ENCODE results near the gene SULT4A1.
"Not testable (repeated sequence)": the region's sequence is repeated elsewhere in the genome, so short reads cannot be mapped to it uniquely, and the experiment has no call there.

The SULT4A1 gene

DNA sequence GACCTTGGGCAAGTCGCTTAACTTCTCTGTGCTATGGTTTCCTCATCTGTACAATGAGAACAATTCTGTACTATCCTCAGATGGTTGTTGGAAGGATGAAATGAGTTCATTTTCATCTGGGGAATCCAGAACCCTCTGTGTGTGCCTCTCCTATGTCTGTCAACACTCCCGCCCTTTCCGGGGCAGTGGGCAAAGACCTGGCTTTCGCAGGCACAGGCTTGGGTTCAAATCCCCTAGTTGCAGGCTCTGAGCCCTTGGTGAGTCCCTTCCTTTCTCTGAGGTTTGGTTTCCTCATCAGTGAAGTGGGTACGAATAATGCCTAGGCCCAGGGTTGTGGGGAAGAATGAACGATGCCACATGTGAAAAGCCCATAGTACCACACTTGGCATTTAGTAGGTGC is 23.5 kb upstream of the SULT4A1 start:
- DNase-seq, result no peak

DNA sequence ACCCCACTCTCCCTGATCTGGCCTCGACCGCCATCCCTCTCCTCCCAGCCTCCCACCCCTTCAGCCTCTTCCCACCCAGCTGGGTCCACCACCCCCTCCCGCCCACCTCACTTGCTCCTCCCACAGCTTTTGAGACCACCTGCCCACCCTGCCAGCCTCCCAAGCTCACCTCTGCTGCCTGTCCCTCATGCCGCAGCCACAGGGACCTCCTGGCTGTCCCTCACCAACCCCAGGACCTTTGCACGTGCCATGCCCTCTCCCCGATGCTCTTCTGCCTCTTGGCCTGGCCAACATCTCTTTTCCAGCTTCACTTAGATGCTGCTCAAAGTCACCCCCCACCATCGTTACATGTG is 23.0 kb upstream of the SULT4A1 start:
- no peak for DNase-seq

DNA sequence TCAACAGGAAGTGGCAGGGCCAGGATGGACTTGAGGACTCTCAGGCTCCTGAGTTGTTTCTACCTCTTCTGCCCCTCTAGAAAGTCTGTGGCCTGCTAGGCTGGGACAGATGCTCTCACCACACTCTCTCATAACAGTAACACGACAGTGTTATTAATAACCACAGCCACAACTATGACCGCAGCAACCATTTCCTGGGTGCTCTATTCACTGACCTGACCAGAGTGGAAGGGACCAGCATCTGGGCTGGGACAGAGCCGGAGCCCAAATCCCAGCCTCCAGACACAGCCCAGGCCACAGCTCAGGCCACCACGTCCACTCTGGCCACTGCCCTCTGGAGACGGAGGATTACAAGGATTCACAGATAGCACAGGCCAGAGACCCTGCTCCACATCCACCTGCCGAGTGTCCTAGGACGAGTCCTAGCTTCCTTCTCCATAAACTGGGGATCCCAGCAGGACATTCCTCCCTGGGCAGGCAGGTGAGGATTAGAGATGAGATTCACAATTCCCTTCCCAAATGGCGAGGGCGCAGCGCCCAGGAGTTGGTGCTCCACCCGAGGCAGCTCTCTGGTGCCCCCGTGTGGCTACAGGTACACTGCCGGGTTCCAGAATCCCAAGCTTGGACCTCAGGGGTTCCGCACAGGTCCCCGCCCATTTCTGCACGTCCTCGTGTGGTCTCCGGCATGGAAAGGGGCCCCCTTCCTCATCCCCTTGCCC is 22.4 kb upstream of the SULT4A1 start:
- DNase-seq, result peak in 1 of 2 donors; percentile 27

DNA sequence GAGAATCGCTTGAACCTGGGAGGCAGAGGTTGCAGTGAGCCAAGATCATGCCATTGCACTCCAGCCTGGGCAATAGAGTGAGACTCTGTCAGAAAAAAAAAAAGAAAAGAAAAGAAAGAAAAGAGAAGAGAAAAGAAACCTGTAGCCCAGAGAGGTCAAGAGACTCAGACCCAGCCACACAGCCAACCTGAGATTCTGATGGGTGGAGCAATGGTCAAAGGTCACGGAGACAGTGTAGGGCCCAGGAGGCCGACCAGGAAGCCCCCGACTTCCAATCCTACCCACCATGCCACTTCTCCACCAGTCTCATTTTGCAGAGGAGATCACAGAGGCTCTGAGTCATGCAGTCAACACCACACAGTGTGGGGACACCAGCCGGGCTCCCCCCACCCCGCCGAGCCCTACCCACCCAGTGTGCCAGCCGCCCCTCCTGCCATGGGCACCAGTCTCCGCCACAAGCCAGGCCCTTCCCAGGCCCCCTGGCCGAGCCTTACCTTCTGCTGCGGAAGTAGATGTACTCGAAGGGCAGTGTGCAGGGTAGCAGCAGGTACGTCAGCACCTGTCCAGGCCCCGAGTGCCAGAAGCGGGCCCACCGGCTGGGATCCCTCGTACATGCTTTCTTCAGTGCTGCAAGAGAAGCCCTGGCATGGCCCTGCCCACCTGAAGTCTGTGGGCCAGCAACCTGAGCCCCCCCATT is 21.6 kb upstream of the SULT4A1 start:
- DNase-seq, result no peak

DNA sequence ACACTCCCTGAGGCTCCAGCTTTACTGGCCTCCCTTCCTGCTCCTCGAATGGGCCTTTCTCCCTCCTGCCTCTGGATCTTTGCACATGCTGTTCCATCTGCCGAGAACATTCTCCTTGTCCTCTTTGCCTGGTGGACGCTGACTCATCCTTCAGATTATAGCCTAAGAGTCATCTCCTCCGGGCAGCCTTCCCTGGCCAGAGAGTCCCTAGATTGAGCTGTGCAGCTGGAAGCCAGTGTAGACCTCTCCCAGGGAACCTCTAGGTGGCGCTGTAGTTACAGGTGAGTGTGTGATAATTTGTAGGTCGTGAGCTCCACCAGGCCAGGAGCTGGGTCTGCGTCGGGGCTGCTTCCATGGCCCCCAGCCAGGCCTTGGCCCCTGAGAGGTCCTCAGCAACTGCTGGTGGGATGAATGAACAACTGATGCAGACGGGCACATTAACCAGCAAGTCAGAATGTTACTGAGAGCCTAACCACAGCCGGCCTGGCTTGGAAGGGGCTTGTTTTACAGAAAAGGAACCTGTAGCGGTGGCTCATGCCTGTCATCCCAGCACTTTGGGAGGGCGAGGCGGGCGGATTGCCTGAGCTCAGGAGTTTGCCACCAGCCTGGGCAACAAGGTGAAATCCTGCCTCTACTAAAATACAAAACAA is 20.8 kb upstream of the SULT4A1 start:
- DNase-seq, result peak; percentile 20 to 47

DNA sequence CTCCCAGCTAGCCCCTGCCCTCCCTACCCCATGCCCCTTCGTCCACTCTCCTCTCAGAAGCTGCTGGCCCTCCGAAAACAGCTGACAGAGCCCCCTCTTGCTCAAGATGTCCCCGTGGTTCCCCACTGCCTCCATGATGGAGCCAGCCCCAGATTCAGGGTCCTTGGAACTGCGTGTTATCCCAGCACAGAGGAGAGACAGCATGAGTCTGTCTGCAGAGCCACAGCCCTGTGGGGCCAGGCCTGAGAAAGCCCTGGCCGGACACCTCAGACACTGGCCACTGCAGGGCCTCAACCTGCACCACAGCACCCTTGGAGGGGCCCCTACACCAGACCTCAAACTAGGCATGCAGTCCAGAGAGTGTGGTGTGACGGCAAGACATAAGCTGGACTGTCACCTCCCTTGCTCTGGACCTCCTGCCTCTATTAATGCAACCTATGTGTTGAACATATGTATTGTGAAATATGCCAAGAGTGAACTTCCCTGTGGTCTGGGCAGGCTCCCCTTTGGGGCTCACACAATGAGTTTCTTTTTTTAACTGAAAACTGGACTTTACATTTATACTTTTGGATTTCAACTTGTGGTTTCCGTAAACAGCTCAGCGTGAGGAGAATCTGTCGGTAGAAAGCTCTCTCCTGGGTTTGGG is 19.9 kb upstream of the SULT4A1 start:
- no peak for DNase-seq

DNA sequence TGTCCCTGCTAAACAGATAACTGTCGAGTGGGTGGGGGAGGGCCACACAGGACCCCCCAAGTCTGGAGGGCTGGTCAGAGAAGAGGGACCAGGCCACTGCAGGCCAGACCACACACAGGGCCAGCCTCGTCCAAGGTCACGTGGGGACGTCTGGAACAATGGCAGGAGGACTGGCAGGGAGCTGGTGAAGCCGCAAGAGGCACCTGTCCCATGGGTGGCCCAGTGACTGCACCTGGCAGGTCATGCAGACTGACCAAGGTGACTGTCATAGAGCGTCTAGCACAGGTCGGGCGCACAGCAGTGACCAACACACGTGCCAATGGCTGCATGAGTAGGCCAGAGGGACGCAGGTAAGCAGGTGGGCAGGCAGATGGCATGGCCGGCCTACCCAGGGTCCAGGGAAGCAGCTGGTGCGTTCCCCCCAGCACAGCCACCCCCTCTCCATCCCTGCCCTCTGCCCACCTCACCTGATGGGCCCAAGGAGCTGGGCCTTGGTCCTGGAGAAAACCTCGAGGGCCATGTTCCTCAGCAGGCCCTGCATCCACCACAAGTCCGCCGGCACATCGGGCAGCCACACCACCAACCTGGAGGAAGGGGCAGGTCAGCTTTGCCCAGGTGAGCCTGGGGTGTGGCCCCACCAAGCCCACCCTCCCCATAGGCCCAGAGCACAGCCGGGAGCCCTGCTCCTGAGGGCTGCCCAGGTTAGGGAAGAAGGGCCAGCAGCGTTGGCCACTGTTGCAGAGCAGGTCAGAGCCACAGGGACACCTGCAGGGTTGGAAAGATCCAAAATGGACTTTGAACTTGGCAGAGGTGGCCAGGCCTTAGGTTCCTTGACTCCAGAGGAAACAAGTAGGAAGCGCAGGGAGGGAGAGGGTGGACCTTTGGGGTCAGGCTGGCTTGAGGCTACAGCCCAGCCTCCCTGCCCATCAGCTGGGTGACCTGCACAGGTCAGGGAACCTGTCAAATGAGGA is 19.1 kb upstream of the SULT4A1 start:
- no peak for DNase-seq

DNA sequence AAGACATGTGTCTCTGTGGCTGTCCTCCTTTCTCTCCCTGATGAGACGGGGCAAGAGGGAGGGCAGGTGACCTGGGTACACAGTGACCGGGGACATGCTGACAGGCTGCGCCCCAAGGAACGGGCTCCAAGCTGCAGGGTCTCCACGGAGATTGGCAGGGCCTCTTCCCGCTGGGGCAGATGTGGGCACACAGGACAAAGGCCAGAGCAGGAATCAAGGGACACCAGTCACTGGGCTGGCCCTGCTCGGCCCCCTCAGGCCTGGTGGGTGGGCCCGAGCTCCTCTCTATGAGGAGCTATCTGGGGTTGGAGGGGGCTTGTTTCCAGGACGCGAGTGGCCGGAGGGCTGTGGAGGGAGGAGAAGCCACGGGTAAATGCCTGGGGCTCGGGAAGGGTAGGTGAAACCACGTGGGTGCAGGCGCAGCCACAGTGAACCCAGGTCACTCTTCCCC is 18.3 kb upstream of the SULT4A1 start:
- DNase-seq, result no peak

DNA sequence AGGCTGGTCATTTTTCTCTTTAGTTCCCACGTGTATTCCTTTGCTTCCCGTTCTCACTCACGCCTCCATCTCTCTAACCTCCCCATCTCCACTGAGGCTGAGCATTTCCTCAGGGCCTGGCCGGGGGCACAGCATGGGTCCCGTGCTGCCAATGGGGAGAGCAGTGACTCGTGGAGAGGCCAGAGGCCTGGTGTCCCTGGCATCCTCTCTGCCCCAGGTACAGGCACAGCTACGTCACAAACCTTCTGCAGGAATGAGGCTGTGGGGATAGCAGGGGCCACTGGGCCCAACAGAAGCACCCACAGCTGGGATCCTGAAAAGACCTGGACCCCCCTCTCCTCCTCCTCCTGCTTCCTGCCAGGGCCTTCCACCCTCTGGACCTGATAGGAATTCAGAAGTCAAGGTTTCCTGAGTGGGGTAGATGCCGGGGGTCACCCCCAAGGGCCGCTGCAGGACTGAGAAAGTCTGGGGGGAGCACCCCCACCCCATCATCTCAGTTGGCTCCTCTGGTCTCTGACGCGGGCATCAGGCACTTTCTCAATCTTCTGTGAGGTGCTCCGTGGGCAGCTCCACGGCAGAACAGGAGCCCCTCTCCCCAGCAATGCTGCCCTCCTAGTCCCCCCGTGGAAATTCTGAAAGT is 17.7 kb upstream of the SULT4A1 start:
- no peak for DNase-seq

DNA sequence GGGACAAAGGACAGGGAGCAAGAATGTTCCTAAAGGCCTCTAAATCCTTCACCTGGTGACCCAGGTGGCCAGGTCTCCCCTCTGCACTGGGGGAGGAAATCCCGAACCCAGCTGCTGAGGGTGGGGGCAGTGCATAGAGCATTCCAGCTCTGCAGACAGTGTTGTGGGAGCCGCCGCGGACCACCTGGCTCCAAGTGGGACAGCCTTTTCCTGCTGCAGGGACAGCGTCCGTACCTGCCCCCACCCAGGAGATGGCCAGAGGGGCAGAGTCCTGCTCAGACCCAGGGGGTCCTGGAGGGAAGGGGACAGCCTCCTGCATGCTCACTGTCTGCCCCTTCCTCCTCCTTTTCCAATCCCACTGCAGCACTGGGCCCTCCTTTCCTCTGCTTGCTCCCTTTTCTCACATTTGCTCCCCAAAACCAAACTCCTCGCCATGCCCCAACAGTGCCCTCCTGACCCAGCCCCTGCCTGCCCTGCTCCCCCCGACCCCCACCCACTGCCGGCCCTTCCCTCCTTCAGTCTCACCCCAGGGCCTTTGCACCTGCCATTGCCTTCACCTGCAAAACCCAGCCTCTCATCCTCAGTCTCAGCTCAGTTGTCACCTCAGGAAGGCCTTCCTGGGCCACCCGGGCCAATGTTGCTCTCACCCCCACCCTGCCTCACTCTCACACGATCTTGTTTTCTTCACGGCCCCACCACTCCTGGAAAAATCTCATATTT is 16.7 kb upstream of the SULT4A1 start:
- DNase-seq, result no peak

DNA sequence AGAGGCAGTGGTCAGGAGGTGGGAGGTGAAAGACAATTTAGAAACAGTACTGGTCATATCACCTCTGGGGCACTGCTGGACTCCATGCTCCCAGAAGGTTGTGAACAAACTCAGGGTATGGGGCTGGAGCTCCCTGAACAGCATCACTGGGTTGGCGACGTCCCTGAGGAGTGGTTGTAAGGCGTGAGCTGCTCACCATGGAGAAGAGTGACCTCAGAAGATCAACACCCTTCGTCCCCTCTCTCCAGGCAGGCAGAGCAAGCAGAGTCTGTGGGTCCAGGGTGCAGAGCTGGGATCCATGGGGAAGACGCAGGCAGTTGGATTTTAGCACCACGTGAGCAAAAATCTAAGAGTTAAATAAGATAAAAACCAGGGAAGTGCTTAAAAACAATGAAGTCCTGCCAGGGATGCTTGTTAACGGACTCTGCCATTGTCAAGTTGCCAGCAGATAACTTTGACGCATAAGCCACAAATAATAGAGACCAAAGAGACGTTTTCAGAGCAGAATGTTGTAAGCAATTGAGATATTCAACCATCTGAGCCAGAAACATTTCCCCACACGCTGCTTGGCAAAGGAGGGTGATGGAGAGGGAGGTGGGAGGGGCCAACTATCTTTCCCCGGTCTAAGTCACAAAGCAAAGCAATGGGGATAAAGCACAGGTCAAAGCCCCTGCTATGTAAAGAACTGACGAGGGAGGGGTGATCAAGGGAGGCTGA is 15.9 kb upstream of the SULT4A1 start:
- DNase-seq, result no peak

DNA sequence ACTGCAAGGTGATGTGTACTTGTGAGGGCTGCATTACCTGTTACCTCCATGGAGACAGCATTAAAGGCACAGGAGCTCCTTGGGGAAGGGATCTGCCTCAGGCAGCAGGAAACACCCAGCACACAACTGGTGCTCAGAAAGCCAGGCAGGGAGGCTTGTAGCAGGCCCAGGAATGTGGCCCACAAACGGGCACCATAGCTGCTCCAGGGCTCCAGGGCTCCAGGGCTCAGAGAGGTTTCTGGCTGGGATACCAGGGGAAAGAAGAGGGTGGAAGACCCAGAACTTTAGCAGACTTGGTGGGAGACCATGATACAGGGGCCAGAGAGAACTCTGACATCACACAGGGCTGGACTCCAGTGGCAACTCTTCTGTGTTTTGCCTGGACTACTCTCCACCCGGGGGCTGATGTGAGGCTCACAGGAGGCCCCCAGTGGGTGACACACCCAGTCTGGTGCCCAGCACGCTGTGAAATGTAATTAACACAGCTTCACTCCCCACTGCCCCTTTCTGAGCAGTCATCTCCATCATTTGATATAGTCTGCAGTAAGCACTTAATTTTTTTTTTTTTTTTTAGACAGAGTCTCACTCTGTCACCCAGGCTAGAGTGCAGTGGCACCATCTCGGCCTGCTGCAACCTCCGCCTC is 14.7 kb upstream of the SULT4A1 start:
- no peak for DNase-seq

DNA sequence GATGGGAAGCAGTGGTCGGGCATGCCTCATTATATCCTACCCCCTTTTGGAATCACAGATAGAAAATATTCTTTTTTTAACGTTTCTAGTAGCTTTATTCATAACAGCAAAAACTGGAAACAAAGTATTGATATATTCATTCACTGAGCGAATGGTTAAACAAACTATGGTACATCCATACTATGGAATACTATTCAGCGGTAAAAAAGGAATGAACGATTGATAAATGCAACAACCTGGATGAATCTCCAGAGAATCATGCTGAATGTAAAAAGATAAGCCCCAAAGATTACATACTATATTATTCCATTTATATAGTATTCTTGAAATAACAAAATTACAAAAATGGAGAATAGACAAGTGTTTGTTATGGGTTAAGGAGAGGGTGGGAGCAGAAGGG is 7.5 kb upstream of the SULT4A1 start:
- no peak for DNase-seq

DNA sequence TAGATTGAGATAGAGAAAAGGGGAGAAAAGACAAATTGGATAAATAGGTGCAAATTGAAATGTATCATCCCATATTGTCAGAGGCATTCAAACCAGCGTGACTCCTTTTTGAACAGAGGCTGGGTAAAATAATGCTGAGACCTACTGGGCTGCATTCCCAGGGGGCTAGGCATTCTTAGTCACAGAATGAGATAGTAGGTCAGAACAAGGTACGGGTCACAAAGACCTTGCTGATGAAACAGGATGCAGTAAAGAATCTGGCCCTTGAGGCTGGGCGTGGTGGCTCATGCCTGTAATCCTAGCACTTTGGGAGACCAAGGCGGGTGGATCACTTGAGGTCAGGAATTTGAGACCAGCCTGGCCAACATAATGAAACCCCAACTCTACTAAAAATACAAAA is 6.7 kb upstream of the SULT4A1 start:
- DNase-seq, result not testable (repeated sequence)

DNA sequence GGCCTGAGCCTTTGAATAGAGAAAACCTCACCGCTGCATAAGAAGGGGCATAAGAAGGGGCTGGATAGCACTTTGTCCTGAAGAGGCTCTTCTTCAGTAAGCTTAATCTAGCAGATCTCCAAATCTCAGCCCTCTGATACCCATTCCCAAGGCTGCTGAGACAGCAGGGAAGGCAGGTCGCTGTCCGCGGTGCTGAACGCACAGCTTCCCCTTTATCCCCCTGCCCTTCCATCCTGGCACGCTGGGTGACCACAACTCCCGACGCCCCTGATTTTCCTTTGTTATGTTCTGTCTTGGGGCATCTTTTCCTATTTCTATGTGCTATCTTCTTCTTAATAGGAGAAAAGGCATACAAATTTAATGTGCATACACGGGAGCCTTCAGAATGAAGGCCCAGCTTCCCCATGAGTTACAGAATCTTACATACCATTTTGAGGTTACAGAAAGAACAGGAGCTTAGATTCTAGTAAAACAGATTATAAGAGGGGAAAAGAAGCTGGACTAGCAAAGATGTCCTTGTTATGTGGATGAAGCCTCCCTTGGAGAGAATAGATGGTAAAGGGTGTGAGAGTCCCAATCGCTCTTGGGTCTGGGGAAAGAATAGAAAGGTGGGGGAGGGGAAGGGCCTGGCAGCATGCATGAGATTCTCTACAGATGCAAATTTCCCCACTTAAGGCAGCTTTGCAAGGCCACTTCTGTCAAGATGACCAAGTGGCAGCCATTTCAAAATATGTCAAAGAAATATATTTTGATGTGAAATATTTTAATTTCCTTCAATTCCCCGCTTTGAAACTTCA is 5.7 kb upstream of the SULT4A1 start:
- DNase-seq, result no peak

DNA sequence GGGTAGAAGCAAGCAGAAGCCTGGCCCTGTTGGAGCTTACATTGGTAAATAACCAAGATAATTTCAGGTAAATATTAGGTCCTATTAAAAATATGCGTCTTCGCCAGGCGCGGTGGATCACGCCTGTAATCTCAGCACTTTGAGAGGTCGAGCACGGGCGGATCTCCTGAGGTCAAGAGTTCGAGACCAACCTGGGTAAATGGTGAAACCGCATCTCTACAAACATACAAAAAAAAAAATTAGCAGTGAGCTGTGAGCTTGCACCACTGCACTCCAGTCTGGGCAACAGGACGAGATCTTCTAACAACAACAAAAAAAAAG is 529 bp upstream of the SULT4A1 start:
- no peak for DNase-seq

DNA sequence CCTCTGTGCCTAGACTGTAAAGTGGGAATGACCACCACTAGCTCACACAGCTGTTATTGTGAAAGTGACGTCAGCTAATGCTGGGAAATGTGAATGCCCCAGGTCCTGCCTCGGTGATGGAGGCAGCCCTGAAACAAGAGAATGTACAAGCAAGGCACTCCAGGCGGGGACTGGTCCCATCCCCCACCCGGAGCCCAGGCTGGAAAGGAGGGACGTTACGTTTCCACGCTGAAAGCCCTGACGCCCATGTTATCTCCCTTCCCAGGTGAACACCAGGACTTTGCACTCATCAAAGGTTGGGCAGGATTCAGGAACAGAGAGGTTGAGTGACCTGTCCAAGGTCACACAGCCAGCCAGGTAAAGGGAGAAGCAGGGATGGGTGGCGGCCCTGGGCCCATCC is 784 bp downstream of the SULT4A1 start:
- DNase-seq, result no peak

DNA sequence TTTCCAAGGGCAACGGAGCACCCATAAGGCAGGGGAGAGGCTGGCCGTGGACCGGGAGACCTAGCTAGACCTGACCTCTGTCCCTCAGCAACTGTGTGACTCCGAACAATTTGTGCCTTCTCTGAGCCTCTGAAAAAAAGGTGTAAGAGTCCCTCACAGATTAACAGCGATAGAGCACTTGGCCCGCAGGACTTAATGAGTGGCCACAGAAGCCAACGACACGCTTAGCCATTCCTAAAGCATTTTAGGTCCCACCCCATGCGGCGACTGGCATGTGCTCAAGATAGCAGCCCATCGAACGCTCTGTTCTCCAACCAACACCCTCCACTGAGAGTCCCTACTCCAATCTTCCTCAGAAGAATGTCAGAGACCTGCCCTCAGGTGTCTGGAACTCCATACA is 1.5 kb downstream of the SULT4A1 start:
- DNase-seq, result no peak

DNA sequence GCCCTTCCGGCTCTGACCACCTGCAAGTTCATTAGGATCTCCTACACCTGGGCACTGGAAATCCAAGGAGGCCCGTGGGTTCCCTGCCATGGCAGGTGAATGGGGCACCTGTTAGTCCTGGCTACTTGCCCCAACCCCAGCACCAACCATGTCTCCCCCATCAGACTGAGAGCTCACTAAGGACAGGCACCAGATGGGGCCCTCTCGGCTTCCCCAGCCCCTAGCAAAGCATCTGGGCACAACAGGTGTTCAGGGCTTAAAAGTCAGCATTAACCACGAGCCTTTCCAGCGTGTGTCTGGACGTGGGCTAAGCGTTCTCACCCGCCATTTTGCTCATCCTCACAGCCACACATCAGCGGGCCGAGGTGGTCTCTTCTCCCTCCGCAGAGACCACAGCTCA is 2.2 kb downstream of the SULT4A1 start:
- DNase-seq, result no peak

All from CD4-positive, alpha-beta T cell treated with Interleukin-4 for 1 hour (primary cell).